Measurements from ENCODE around the gene PGP. TPM values are rescaled to one million over a fixed set of nuclear protein-coding genes. Genes with fewer than 3 reads are reported as not detected.

The PGP gene
- total RNA-seq, 2 donors from 2014 or later = 9.1 to 19.5 TPM

DNA sequence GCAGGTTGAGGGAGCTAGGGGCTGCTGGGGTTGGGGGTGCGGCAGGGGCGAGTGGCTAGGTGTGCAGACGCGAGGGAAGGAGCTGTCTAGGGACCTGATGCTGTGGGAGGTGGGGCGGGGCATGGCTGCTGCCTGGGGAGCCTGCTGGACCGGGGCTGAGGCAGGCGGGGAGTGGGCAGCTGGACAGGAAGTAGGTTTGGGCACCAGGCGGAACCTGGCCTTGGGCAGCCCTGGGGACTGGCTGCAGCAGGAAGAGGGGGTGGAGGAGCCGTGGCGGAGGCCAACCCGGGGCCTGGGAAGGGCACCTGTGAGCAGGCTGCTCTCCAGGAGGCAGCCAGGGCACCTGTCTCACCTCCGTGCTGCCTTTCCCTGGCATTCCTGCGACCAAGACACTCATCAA, 15.7 kb upstream of the PGP start:
- H3K9me3 ChIP-seq = no peaks in the 10 kb centered on the region
- H3K4me3 ChIP-seq = no peak overlapping the region
- no peaks in the 10 kb centered on the region for H3K27me3 ChIP-seq (replicated peaks; ENCODE audit: insufficient read depth)
- ATAC-seq (ENCODE audit: insufficient number of reproducible peaks, low FRiP score, low read depth) (no peak), DNase-seq (ENCODE audit: low spot score) (no peak)
- TF ChIP-seq, protein P1, sequence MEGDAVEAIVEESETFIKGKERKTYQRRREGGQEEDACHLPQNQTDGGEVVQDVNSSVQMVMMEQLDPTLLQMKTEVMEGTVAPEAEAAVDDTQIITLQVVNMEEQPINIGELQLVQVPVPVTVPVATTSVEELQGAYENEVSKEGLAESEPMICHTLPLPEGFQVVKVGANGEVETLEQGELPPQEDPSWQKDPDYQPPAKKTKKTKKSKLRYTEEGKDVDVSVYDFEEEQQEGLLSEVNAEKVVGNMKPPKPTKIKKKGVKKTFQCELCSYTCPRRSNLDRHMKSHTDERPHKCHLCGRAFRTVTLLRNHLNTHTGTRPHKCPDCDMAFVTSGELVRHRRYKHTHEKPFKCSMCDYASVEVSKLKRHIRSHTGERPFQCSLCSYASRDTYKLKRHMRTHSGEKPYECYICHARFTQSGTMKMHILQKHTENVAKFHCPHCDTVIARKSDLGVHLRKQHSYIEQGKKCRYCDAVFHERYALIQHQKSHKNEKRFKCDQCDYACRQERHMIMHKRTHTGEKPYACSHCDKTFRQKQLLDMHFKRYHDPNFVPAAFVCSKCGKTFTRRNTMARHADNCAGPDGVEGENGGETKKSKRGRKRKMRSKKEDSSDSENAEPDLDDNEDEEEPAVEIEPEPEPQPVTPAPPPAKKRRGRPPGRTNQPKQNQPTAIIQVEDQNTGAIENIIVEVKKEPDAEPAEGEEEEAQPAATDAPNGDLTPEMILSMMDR (IDR thresholded peaks at IDR 0.05) = no peak
- peaks cover 62% of the 10 kb centered on the region for H3K36me3 ChIP-seq
- H3K4me1 ChIP-seq (ENCODE audit: control insufficient read depth in 1 of 2, low read depth in 2 of 2) = no peaks in the 10 kb centered on the region
- no peak overlapping the region for H3K27ac ChIP-seq

DNA sequence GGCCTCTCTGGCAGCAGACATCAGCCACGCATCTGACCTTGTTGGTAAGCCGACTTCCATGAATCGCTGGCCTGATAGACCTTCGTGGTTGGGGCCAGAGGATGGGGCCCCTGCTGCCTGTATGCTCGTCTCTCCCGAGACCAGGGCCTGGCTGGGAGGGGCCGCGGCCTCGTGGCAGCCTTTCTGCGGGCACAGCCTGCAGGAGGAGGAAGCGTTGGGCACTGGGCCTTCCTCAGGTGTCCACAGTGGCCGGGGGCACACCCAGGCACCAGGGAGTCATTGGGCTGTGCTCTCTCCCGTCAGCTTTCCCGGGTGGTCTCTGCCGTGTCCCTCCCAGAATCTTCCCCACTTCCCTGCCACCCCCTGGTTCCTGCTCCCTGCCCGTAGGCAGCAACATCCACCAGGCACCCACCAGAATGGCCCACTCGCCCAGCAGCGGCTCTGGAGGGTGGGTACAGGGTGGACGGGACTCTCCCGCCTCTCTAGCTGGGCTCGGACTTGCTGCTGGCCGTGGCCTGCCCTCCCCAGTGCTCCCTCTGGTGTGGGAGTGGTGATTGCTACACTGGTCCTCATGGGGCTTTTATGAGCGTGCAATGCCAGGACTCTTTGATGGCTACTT, 15.1 kb upstream of the PGP start:
- peaks cover 55% of the 10 kb centered on the region for H3K36me3 ChIP-seq
- DNase-seq (ENCODE audit: low spot score) = no peak
- TF ChIP-seq, protein P1 (IDR thresholded peaks at IDR 0.05) = no peak
- no peak overlapping the region for H3K27ac ChIP-seq
- ATAC-seq (ENCODE audit: insufficient number of reproducible peaks, low FRiP score, low read depth) = no peak
- H3K9me3 ChIP-seq = no peaks in the 10 kb centered on the region
- no peak overlapping the region for H3K4me3 ChIP-seq
- H3K4me1 ChIP-seq (ENCODE audit: control insufficient read depth in 1 of 2, low read depth in 2 of 2) = peaks cover 5 to 6% of the 10 kb centered on the region in 2 donors
- H3K27me3 ChIP-seq (replicated peaks; ENCODE audit: insufficient read depth) = no peaks in the 10 kb centered on the region

GRCh38 chr16:2229091-2229490, 14.5 kb upstream of the PGP start:
- Histone ChIP-seq H3K4me3 (no peak overlapping the region), H3K27me3 (replicated peaks; ENCODE audit: insufficient read depth) (no peaks in the 10 kb centered on the region), H3K4me1 (ENCODE audit: control insufficient read depth in 1 of 2, low read depth in 2 of 2) (peaks cover 11 to 13% of the 10 kb centered on the region in 2 donors), H3K9me3 (no peaks in the 10 kb centered on the region), H3K27ac (no peak overlapping the region), H3K36me3 (peaks cover 50% of the 10 kb centered on the region)
- DNase-seq (ENCODE audit: low spot score) = no peak
- TF ChIP-seq, protein P1 (IDR thresholded peaks at IDR 0.05) = no peak
- no peak for ATAC-seq (ENCODE audit: insufficient number of reproducible peaks, low FRiP score, low read depth)

DNA sequence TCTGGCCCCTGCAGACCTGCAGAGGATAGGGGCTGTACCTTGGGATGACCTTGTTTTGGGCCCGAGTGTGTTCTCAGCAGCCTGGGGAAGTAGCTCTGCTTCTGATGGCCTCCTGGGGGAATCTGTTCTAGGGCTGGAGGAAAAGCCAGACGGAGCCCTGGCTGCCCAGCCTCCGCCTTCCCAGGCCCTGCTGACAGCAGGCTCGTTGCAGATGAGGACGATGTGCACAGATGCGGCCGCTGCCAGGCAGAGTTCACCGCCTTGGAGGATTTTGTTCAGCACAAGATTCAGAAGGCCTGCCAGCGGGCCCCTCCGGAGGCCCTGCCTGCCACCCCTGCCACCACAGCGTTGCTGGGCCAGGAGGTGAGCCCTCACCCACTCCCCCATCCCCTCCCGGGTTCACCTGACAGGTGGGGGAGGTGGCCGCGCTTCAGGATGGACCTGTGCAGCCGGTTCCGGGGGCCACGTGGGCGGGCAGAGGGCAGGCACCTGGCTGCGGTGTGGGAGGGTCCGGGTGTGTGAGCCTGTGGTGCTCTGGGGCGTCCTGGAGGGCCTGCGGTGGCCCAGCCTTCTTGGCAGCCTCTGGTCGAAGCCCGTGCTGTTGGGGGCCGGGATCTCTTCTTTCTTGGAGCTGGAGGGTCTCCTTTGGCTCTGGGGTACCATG, 13.7 kb upstream of the PGP start:
- H3K9me3 ChIP-seq = no peaks in the 10 kb centered on the region
- ATAC-seq (ENCODE audit: insufficient number of reproducible peaks, low FRiP score, low read depth) = no peak
- TF ChIP-seq, protein P1 (IDR thresholded peaks at IDR 0.05) = no peak
- no peak overlapping the region for H3K4me3 ChIP-seq
- H3K36me3 ChIP-seq = peaks cover 42% of the 10 kb centered on the region
- peaks cover 12 to 14% of the 10 kb centered on the region in 2 donors for H3K4me1 ChIP-seq (ENCODE audit: control insufficient read depth in 1 of 2, low read depth in 2 of 2)
- no peak overlapping the region for H3K27ac ChIP-seq
- no peaks in the 10 kb centered on the region for H3K27me3 ChIP-seq (replicated peaks; ENCODE audit: insufficient read depth)
- no peak for DNase-seq (ENCODE audit: low spot score)

- Histone ChIP-seq H3K4me3 (no peak overlapping the region), H3K36me3 (peaks cover 29% of the 10 kb centered on the region), H3K9me3 (no peaks in the 10 kb centered on the region), H3K27me3 (replicated peaks; ENCODE audit: insufficient read depth) (no peaks in the 10 kb centered on the region), H3K27ac (no peak overlapping the region), H3K4me1 (ENCODE audit: control insufficient read depth in 1 of 2, low read depth in 2 of 2) (peaks cover 12 to 14% of the 10 kb centered on the region in 2 donors)
- ATAC-seq (ENCODE audit: insufficient number of reproducible peaks, low FRiP score, low read depth) (no peak), DNase-seq (ENCODE audit: low spot score) (no peak)
- TF ChIP-seq, protein P1 (IDR thresholded peaks at IDR 0.05) = no peak
These were observed 12.3 kb upstream of the PGP start for GRCh38 chr16:2226918-2227317.
